ENCODE results near the gene ZNF324. TPM values are rescaled to one million over a fixed set of nuclear protein-coding genes. Genes with fewer than 3 reads are reported as not detected.
A peak's percentile ranks its signal among the peaks of the same experiment; 100 is the strongest.

ZNF324 gene
- total and polyA plus RNA-seq, 2 of the 13 experiments (the other 11 are each of a cell fraction or from before 2014, with no cell fraction given), result 1.1 to 4.7 TPM

- TF ChIP-seq, protein P1, sequence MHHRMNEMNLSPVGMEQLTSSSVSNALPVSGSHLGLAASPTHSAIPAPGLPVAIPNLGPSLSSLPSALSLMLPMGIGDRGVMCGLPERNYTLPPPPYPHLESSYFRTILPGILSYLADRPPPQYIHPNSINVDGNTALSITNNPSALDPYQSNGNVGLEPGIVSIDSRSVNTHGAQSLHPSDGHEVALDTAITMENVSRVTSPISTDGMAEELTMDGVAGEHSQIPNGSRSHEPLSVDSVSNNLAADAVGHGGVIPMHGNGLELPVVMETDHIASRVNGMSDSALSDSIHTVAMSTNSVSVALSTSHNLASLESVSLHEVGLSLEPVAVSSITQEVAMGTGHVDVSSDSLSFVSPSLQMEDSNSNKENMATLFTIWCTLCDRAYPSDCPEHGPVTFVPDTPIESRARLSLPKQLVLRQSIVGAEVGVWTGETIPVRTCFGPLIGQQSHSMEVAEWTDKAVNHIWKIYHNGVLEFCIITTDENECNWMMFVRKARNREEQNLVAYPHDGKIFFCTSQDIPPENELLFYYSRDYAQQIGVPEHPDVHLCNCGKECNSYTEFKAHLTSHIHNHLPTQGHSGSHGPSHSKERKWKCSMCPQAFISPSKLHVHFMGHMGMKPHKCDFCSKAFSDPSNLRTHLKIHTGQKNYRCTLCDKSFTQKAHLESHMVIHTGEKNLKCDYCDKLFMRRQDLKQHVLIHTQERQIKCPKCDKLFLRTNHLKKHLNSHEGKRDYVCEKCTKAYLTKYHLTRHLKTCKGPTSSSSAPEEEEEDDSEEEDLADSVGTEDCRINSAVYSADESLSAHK (CRISPR knock-in tag; IDR thresholded peaks at IDR 0.05; ENCODE audit: borderline replicate concordance), result no peak
- TF ChIP-seq BRF2 (CRISPR knock-in tag; IDR thresholded peaks at IDR 0.05) (0 out of 2 replicates have a peak, but pooled peaks have one; percentile 86), MEIS2 (CRISPR knock-in tag; IDR thresholded peaks at IDR 0.05) (peak; percentile 67; the same call in 1 of the 2 replicates), RARG (CRISPR knock-in tag; IDR thresholded peaks at IDR 0.05; ENCODE audit: low read depth) (no peak), REXO4 (CRISPR knock-in tag; IDR thresholded peaks at IDR 0.05; ENCODE audit: borderline replicate concordance) (no peak), RORA (CRISPR knock-in tag; IDR thresholded peaks at IDR 0.05) (no peak), ZFAT (CRISPR knock-in tag; conservative IDR thresholded peaks at IDR 0.05) (no peak), SRSF9 (IDR thresholded peaks at IDR 0.05; ENCODE audit: borderline replicate concordance, insufficient read depth, low read depth, low read length, poor library complexity, severe bottlenecking) (no peak), TMF1 (CRISPR knock-in tag; IDR thresholded peaks at IDR 0.05; ENCODE audit: low read depth) (no peak), FOXK1 (CRISPR knock-in tag; IDR thresholded peaks at IDR 0.05; ENCODE audit: borderline replicate concordance, low read depth) (peak; percentile 96), ZSCAN22 (CRISPR knock-in tag; IDR thresholded peaks at IDR 0.05) (no peak), ZNF629 (CRISPR knock-in tag; conservative IDR thresholded peaks at IDR 0.05) (no peak), IRX3 (CRISPR knock-in tag; IDR thresholded peaks at IDR 0.05; ENCODE audit: borderline replicate concordance, low read depth) (no peak), PAF1 (CRISPR knock-in tag; IDR thresholded peaks at IDR 0.05) (no peak), ZBTB20 (CRISPR knock-in tag; IDR thresholded peaks at IDR 0.05; ENCODE audit: borderline replicate concordance, low read depth) (no peak), KAT2B (IDR thresholded peaks at IDR 0.05; ENCODE audit: borderline replicate concordance, low read depth, low read length) (no peak), ZBTB34 (CRISPR knock-in tag; IDR thresholded peaks at IDR 0.05) (0 out of 2 replicates have a peak, but pooled peaks have one; percentile 44), ZNF766 (CRISPR knock-in tag; IDR thresholded peaks at IDR 0.05; ENCODE audit: borderline replicate concordance) (no peak), PPARG (CRISPR knock-in tag; conservative IDR thresholded peaks at IDR 0.05) (0 out of 2 replicates have a peak, but pooled peaks have one; percentile 21), ZMYM2 (CRISPR knock-in tag; IDR thresholded peaks at IDR 0.05) (peak; percentile 61; the same call in 1 of the 2 replicates), CTCF (CRISPR knock-in tag; IDR thresholded peaks at IDR 0.05) (peak; percentile 67), PTBP1 (IDR thresholded peaks at IDR 0.05; ENCODE audit: low read depth, low read length, poor library complexity, severe bottlenecking) (no peak)
Measured at GRCh38 chr19:58499021-58499927, 32.4 kb downstream of the ZNF324 start (continued).
